GM21529 (cell line): ENCODE measurements around the gene LHX2.

ENCODE experiments used
- ATAC-seq: cut with Tn5 transposase; IDR thresholded peaks from one replicate; pipeline ENCODE4 v1.9.1; 2021; ENCODE audit not compliant: unreplicated experiment

The LHX2 gene

GRCh38 chr9:124012368-124013301 lies 1.1 kb downstream of the LHX2 start:
- no peak for ATAC-seq

GRCh38 chr9:124013309-124014210 lies 2.0 kb downstream of the LHX2 start:
- no peak for ATAC-seq

- ATAC-seq, result no peak
Measured at GRCh38 chr9:124014211-124014955, 2.8 kb downstream of the LHX2 start.

- ATAC-seq, result no peak
Measured at GRCh38 chr9:124014956-124015660, 3.5 kb downstream of the LHX2 start.

DNA sequence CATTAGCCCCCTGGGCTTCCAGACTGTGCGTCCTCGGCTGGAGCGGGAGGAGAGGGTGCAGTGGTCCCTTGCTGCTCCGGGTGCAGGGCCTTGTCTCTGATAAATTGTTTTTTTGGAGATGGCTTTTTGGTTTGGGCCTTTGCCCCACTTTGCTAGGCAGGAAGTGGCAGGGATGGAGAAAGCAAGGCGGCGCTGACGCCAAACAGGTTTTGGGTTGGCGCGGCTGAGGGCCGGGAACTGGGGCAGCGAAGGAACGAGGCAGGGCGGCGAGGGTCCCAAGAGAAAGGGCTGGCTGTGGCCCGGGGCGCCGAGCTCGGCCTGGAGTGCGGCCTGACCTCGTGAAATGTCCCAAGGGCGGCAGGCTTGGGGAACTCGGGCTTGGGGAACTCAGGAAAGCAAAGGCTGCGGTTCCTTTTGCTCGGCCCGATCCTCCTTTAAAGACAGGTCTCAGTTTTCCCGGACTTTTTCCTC lies 4.1 kb downstream of the LHX2 start:
- no peak for ATAC-seq

- ATAC-seq, result no peak
Measured at GRCh38 chr9:124016175-124017050, 4.8 kb downstream of the LHX2 start.

GRCh38 chr9:124017051-124017928 lies 5.7 kb downstream of the LHX2 start:
- no peak for ATAC-seq

GRCh38 chr9:124017929-124018729 lies 6.6 kb downstream of the LHX2 start:
- ATAC-seq, result no peak

DNA sequence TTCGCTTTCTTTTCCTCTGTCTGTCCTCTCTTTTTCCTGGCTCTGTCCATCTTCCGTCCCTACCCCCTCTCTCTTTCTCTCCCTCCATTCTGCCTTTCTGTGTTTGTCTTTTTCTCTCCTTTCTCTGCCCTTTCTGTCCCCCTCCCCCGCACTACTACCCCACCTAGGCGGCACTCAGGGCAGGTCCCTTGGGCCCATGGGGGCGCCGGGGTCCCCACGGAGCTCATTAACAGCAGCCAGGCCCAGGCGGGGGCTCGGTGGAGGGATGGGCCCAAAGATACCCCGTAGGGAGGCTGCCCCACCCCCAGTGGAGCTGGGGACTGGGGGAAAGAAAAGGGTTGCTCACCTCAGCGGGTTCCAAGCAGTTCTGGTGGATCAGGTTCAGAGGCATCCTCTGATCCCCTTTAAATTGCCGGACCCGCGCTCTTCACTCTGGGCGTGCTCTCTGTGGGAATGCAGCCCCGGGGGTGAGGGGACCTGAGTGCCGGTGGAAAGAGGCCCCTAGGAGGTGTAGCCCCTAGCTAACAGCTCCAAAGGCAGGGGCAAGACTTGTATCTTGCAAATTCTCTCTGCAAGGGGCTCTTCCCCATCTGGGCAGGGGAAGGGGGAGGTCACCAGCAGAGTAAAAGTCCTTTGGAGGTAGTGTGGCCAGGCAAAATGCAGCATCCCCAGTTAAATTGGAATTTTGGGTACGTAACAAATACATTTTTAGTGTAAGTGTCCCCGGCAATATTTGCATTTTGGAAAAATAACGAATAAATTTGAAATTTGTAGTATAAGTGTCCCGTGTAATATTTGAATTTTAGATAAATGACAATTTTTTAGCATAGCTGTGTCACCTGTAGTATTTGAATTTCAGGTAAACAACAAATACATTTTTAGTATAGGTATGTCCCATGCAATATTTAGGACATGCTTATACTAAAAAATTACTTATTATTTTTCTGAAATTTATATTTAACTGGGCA lies 7.4 kb downstream of the LHX2 start:
- no peak for ATAC-seq

GRCh38 chr9:124019771-124020519 lies 8.4 kb downstream of the LHX2 start:
- no peak for ATAC-seq

- ATAC-seq, result no peak
Measured at GRCh38 chr9:124020520-124021384, 9.2 kb downstream of the LHX2 start.

DNA sequence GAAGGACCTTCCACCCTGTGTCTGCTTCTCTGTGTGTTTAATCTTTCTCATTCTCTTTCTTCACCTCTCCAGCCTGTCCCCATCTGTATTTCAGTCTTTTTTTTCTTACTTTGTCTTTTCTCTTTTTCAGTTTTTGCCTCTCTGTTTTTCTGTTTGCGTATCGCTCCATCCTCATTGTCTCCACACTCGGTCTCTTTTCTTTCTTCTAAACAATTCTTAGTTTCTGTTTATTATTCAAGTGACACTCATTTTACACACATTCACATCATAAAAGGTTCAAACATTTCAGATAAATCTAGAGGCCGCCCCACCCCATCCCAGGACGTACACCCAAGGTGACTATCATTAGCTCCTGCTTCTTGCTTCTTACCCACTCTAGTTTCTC lies 9.8 kb downstream of the LHX2 start:
- ATAC-seq, result no peak

GRCh38 chr9:124022201-124023121 lies 10.9 kb downstream of the LHX2 start:
- ATAC-seq, result no peak

DNA sequence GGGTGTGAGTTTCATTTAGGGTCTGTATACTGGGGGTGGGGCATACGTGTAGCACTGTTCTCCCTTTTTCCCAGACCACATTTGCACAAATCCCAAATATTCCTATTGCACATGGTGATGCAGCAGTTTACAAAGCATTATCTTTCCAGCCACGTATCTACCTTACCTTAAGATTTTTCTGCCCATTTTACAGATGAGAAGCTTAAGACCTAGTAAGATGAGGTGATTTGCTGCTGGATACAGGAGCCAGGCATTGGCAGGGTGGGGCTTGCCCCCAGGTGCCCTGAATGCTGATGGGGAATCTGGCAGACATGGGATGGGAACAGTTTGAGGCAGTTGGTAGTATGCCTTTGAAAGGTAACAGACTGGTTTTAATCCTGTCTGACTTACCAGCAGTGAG lies 12.5 kb downstream of the LHX2 start:
- ATAC-seq, result no peak
